Endothelial cell of umbilical vein (primary cell): ENCODE results near the gene TMEM40. TPM values are rescaled to one million over a fixed set of nuclear protein-coding genes. Genes with fewer than 3 reads are reported as not detected.

Source experiments
- BruUV-seq: library from RNA; stranded (reverse); fragments of 400-500 nt; replicated peaks from 2 replicates; lab custom pipeline; 2021; lab: Mats Ljungman, UMichigan
- CTCF ChIA-PET: fragments of 300-600, 350-600 bp; sonication (Branson Sonifier 250); formaldehyde crosslinking; loops from one replicate; lab custom pipeline; 2021; ENCODE audit warnings: antibody characterized with exemption, inconsistent platforms; lab: Charles Lee
- POLR2A ChIA-PET: fragments of 300-600, 350-600 bp; sonication (Branson Sonifier 250); formaldehyde crosslinking; loops from one replicate; lab custom pipeline; 2021; ENCODE audit warnings: antibody characterized with exemption, inconsistent platforms; lab: Charles Lee
- DNase-seq: peaks from one replicate; pipeline ENCODE4 v3.0.0-alpha.2; 2011; ENCODE audit warnings: low read depth, low spot score
- FAIRE-seq: peaks from 2 replicates; lab custom pipeline; 2011; peaks lifted over from hg19 to GRCh38; lab: Jason Lieb, UNC
- H2AFZ ChIP-seq: 2 replicates; pipeline ENCODE4 v1.6.0; 2012; ENCODE audit warnings: low read depth, low read length, control low read depth, inconsistent platforms
- H3K27ac ChIP-seq: 2 replicates; pipeline ENCODE4 v1.5.1; 2011; ENCODE audit warnings: low read depth, mild to moderate bottlenecking, control low read depth, low read length, moderate library complexity; ENCODE audit not compliant: insufficient read depth
- H3K27me3 ChIP-seq, 2 experiments: 2 replicates each; pipeline versions ENCODE4 v1.6.0 to v1.6.1; 2011; ENCODE audit warnings: low read length in 2 of 2, mixed read lengths in 1 of 2; ENCODE audit not compliant: control insufficient read depth in 2 of 2, insufficient read depth in 2 of 2
- H3K36me3 ChIP-seq, 2 experiments: 2 replicates in 1 of 2; 3 replicates in 1 of 2; pipeline ENCODE4 v1.5.1; 2011; ENCODE audit warnings: low read length in 2 of 2, mild to moderate bottlenecking in 1 of 2, moderate library complexity in 1 of 2; ENCODE audit not compliant: control insufficient read depth in 2 of 2, insufficient read depth in 2 of 2; ENCODE audit errors: extremely low read depth in 1 of 2
- H3K4me1 ChIP-seq: 3 replicates; pipeline ENCODE4 v1.5.1; 2011; ENCODE audit warnings: mild to moderate bottlenecking, low read length; ENCODE audit not compliant: control insufficient read depth, insufficient read depth; ENCODE audit errors: extremely low read depth
- H3K4me2 ChIP-seq: 2 replicates; pipeline ENCODE4 v1.6.1; 2011; ENCODE audit warnings: low read length, control low read depth, mixed read lengths; ENCODE audit not compliant: insufficient read depth
- H3K4me3 ChIP-seq, 3 experiments: fragments of 200-600 bp in 1 of 3; sonication (generic), shearing (Covaris generic) in 1 of 3; replicated peaks in 1 of 3; 2 replicates each; pipeline ENCODE4 v1.5.1; 2011 to 2016; ENCODE audit warnings: control low read depth in 3 of 3, low read length in 3 of 3, mild to moderate bottlenecking in 2 of 3, inconsistent platforms in 1 of 3, low read depth in 1 of 3, moderate library complexity in 1 of 3; ENCODE audit not compliant: insufficient read depth in 1 of 3
- H3K79me2 ChIP-seq: 2 replicates; pipeline ENCODE4 v1.6.0; 2012; ENCODE audit warnings: low read length, inconsistent platforms; ENCODE audit not compliant: control insufficient read depth, insufficient read depth
- H3K9ac ChIP-seq: replicated peaks from 2 replicates; pipeline ENCODE3; 2011; ENCODE audit warnings: low read length, control low read depth; ENCODE audit not compliant: insufficient read depth; ENCODE audit errors: extremely low read depth
- H3K9me1 ChIP-seq: replicated peaks from 3 replicates; pipeline ENCODE4 v1.6.0; 2011; ENCODE audit warnings: mild to moderate bottlenecking, low read length; ENCODE audit not compliant: control insufficient read depth, insufficient read depth; ENCODE audit errors: extremely low read depth
- H3K9me3 ChIP-seq: replicated peaks from 2 replicates; pipeline ENCODE4 v1.5.1; 2012; ENCODE audit warnings: low read length, inconsistent platforms; ENCODE audit not compliant: control insufficient read depth, insufficient read depth
- H4K20me1 ChIP-seq: replicated peaks from 2 replicates; pipeline ENCODE3; 2011; ENCODE audit warnings: mild to moderate bottlenecking, low read length; ENCODE audit not compliant: control insufficient read depth, insufficient read depth; ENCODE audit errors: extremely low read depth
- FOS ChIP-seq: IDR thresholded peaks from 2 replicates; pipeline ENCODE4 v1.6.1; 2011; ENCODE audit warnings: mild to moderate bottlenecking, low read length, moderate library complexity, borderline replicate concordance; ENCODE audit not compliant: insufficient read depth
- GATA2 ChIP-seq: IDR thresholded peaks from 2 replicates; pipeline ENCODE4 v1.7.0; 2011; ENCODE audit warnings: low read depth, mild to moderate bottlenecking, moderate library complexity, mixed read lengths, low read length; ENCODE audit not compliant: insufficient read length, insufficient read depth
- JUN ChIP-seq: IDR thresholded peaks from 2 replicates; pipeline ENCODE4 v1.6.1; 2011; ENCODE audit warnings: borderline replicate concordance, low read depth; ENCODE audit not compliant: insufficient read length, insufficient read depth
- POLR2A ChIP-seq: IDR thresholded peaks from 2 replicates; pipeline ENCODE4 v1.6.1; 2012; ENCODE audit warnings: low read depth, mild to moderate bottlenecking, control low read depth, low read length
- POLR2AphosphoS5 ChIP-seq: IDR thresholded peaks from 2 replicates; pipeline ENCODE4 v1.6.1; 2012; ENCODE audit warnings: low read depth, mild to moderate bottlenecking, control low read depth, low read length, moderate library complexity; ENCODE audit not compliant: insufficient read depth
- dilution Hi-C: fragments of 300-500 bp; cut with MboI; formaldehyde crosslinking; loops from one replicate; pipeline ENCODE4 v1.15.0; 2019; ENCODE audit warnings: low sequenced_read_pairs; ENCODE audit not compliant: extremely low pct_ligation_motif_present
- intact Hi-C: fragments of 100-400 bp; cut with micrococcal nuclease; formaldehyde crosslinking; loops from one replicate; pipeline ENCODE4 v1.10.0; 2022
- polyA plus RNA-seq, 4 experiments: library from polyadenylated mRNA; depleted of rRNA in 3 of 4; stranded (reverse) in 3 of 4; unstranded in 1 of 4; fragments of >200 nt; gene quantifications; 2 replicates each; pipeline versions ENCODE4 v1.2.1 to v1.2.3, GENCODE V29; 2011 to 2012; ENCODE audit warnings: missing spikeins in 1 of 4
- total RNA-seq: library from RNA; stranded (reverse); gene quantifications from 2 replicates; pipeline ENCODE4 v1.2.3, GENCODE V29; 2021
- TF ChIP-seq, protein P1 (sequence below), 2 donors: IDR thresholded peaks; 1 replicate in 1 of 2; 2 replicates in 1 of 2; pipeline ENCODE4 v1.5.1; 2011; ENCODE audit warnings: low read length in 2 of 2, mild to moderate bottlenecking in 2 of 2, moderate library complexity in 2 of 2, control low read depth in 1 of 2, inconsistent platforms in 1 of 2, low read depth in 1 of 2; ENCODE audit not compliant: insufficient read depth in 1 of 2; ENCODE audit errors: extremely low read depth in 1 of 2
- TF ChIP-seq, protein P2 (sequence below): IDR thresholded peaks from 2 replicates; pipeline ENCODE4 v1.6.1; 2011; ENCODE audit not compliant: insufficient read depth, insufficient read length

Gene TMEM40
- total and polyA plus RNA-seq, 2 donors (not counting 3 experiments of a cell fraction or from before 2014, with no cell fraction given), result not detected

DNA sequence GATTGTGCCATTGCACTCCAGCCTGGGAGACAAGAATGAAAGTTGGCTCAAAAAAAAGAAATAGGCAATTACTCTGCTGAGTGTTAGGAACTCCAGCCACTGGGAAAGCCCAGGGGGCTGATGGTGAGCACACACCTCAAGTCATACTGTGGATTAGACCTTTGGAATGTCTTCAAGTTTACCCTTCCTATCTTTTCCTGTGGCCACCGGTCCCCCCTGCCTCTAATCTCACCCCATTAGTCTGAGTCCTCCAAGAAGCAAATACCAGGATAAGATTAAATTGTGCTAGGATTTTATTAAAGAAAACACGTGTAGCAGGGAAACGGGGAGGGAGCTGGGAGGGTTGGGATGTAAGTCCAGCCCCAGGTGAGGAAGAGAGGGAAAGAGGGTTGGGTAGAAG is 31.6 kb downstream of the TMEM40 start:
- no peaks in the 10 kb centered on the region for H3K36me3 ChIP-seq
- H3K4me1 ChIP-seq, result no peaks in the 10 kb centered on the region
- H3K9ac ChIP-seq, result no peak overlapping the region
- peaks cover 0 to 1% of the 10 kb centered on the region in 2 experiments for H3K27me3 ChIP-seq
- no peaks in the 10 kb centered on the region for H3K9me3 ChIP-seq
- BruUV-seq, result no TSS peak
- H3K79me2 ChIP-seq, result no peaks in the 10 kb centered on the region
- H2AFZ ChIP-seq, result no peak overlapping the region
- H3K27ac ChIP-seq, result no peak overlapping the region
- no peak overlapping the region for H3K4me2 ChIP-seq
- no peaks in the 10 kb centered on the region for H4K20me1 ChIP-seq
- ChIA-PET CTCF (no interaction called here), POLR2A (no interaction called here)
- FAIRE-seq (no peak), DNase-seq (no peak)
- intact Hi-C loops (no loop called here), dilution Hi-C loops (no loop called here)
- H3K4me3 ChIP-seq, result no peak overlapping the region
- H3K9me1 ChIP-seq, result no peaks in the 10 kb centered on the region
- TF ChIP-seq GATA2, result no peak
- no peak for TF ChIP-seq JUN
- no peak for TF ChIP-seq POLR2AphosphoS5
- no peak for TF ChIP-seq FOS
- TF ChIP-seq, protein P1, sequence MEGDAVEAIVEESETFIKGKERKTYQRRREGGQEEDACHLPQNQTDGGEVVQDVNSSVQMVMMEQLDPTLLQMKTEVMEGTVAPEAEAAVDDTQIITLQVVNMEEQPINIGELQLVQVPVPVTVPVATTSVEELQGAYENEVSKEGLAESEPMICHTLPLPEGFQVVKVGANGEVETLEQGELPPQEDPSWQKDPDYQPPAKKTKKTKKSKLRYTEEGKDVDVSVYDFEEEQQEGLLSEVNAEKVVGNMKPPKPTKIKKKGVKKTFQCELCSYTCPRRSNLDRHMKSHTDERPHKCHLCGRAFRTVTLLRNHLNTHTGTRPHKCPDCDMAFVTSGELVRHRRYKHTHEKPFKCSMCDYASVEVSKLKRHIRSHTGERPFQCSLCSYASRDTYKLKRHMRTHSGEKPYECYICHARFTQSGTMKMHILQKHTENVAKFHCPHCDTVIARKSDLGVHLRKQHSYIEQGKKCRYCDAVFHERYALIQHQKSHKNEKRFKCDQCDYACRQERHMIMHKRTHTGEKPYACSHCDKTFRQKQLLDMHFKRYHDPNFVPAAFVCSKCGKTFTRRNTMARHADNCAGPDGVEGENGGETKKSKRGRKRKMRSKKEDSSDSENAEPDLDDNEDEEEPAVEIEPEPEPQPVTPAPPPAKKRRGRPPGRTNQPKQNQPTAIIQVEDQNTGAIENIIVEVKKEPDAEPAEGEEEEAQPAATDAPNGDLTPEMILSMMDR (IDR thresholded peaks at IDR 0.05; ENCODE audit: extremely low read depth in 1 of 2, insufficient read depth in 1 of 2, low read depth in 1 of 2, low read length in 2 of 2), result no peak

DNA sequence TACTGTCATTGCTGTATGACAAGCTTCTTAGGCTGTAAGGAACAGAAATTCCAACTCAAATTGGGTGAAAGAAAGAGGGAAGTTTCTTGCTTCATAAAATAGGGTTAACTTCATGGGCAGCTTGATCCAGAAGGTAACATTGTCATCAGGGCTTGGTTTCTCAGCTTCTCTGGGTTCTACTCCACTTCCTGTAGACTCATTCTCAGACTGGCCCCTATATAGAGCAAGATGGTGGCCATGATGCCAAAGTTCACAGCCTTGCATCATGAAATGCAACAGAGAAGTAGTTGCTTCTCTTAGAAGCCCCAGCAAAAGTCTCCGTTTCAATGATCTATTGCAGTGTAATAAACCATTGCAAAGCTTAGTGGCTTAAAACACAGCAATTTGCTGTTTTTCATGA is 33.6 kb downstream of the TMEM40 start:
- intact Hi-C loops (no loop called here), dilution Hi-C loops (no loop called here)
- Histone ChIP-seq H3K9ac (no peak overlapping the region), H3K27ac (no peak overlapping the region), H3K36me3 (no peaks in the 10 kb centered on the region), H3K4me3 (no peak overlapping the region), H3K9me1 (no peaks in the 10 kb centered on the region), H2AFZ (no peak overlapping the region), H3K4me1 (no peaks in the 10 kb centered on the region), H3K9me3 (no peaks in the 10 kb centered on the region), H3K79me2 (no peaks in the 10 kb centered on the region), H4K20me1 (no peaks in the 10 kb centered on the region), H3K4me2 (no peak overlapping the region), H3K27me3 (peaks cover 0 to 1% of the 10 kb centered on the region in 2 experiments)
- TF ChIP-seq FOS (no peak), GATA2 (no peak), JUN (no peak), POLR2A (no peak)
- TF ChIP-seq, protein P2, sequence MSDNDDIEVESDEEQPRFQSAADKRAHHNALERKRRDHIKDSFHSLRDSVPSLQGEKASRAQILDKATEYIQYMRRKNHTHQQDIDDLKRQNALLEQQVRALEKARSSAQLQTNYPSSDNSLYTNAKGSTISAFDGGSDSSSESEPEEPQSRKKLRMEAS, result no peak
- CTCF ChIA-PET, result interaction anchor here (1.6 kb wide), 1 partner anchor 9 kb away, joined by 4 read pairs; no protein-coding TSS in a partner anchor
- FAIRE-seq (no peak), DNase-seq (no peak)
- no TSS peak for BruUV-seq
- POLR2A ChIA-PET, result no interaction called here
